Lung (tissue), 12 donors: ENCODE measurements around the gene LIMS2. TPM values are rescaled to one million over a fixed set of nuclear protein-coding genes. Genes with fewer than 3 reads are reported as not detected.
A peak's percentile ranks its signal among the peaks of the same experiment; 100 is the strongest.

Experiments
- ATAC-seq: fragments of 200-7000 bp; cut with Tn5 transposase; one replicate; pipeline ENCODE4 v1.9.1; 2020; ENCODE audit warnings: moderate number of reproducible peaks; ENCODE audit not compliant: insufficient read depth, low FRiP score
- DNase-seq, 3 donors: peaks; one replicate each; pipeline ENCODE4 v3.0.0-alpha.2; 2013 to 2017
- H3K27ac ChIP-seq, 2 donors: one replicate each; pipeline ENCODE4 v1.5.1; 2013; ENCODE audit warnings: mild to moderate bottlenecking in 2 of 2, moderate library complexity in 2 of 2, control low read depth in 1 of 2, inconsistent platforms in 1 of 2, low read depth in 1 of 2, low read length in 1 of 2
- H3K27me3 ChIP-seq, 3 donors: one replicate each; pipeline ENCODE4 v1.5.1; 2013; ENCODE audit warnings: low read length in 2 of 3; ENCODE audit not compliant: control insufficient read depth in 3 of 3, insufficient read depth in 3 of 3
- H3K36me3 ChIP-seq, 4 donors: one replicate each; pipeline ENCODE4 v1.5.1; 2013; ENCODE audit warnings: low read length in 4 of 4, mild to moderate bottlenecking in 1 of 4, moderate library complexity in 1 of 4; ENCODE audit not compliant: control insufficient read depth in 4 of 4, insufficient read depth in 4 of 4
- H3K4me1 ChIP-seq, 5 donors: one replicate each; pipeline ENCODE4 v1.5.1; 2013; ENCODE audit warnings: low read length in 5 of 5, mild to moderate bottlenecking in 2 of 5, moderate library complexity in 1 of 5; ENCODE audit not compliant: control insufficient read depth in 5 of 5, insufficient read depth in 5 of 5
- H3K4me3 ChIP-seq: one replicate; pipeline ENCODE4 v1.5.1; 2013; ENCODE audit warnings: mild to moderate bottlenecking, control low read depth, moderate library complexity
- H3K9ac ChIP-seq, 2 donors: one replicate each; pipeline ENCODE4 v1.5.1; 2013; ENCODE audit warnings: low read length in 2 of 2, control low read depth in 1 of 2; ENCODE audit not compliant: insufficient read depth in 1 of 2
- H3K9me3 ChIP-seq, 4 donors: one replicate each; pipeline ENCODE4 v1.5.1; 2013; ENCODE audit warnings: low read length in 3 of 4, mild to moderate bottlenecking in 1 of 4, moderate library complexity in 1 of 4; ENCODE audit not compliant: control insufficient read depth in 4 of 4, insufficient read depth in 3 of 4
- WGBS, 2 donors: extraction: QIAGEN DNeasy Blood & Tissue Kit; methylation state at CpG; one replicate each; pipeline ENCODE4 v1.1.7; 2013; 5-methylcytosine and 5-hydroxymethylcytosine counted together
- polyA plus RNA-seq, 2 donors: library from polyadenylated mRNA; stranded (reverse); fragments of 200-250 nt; gene quantifications; one replicate each; pipeline ENCODE4 v1.2.1, GENCODE V29; 2013
- total RNA-seq, 2 donors: library from RNA; depleted of rRNA in 1 of 2; stranded (reverse); fragments of >200 nt in 1 of 2; gene quantifications; one replicate each; pipeline ENCODE4 v1.2.1, GENCODE V29; 2014 to 2021
- TF ChIP-seq, protein P1 (sequence below): IDR thresholded peaks from 2 replicates; pipeline ENCODE4 v1.5.1; 2012; ENCODE audit warnings: mild to moderate bottlenecking; ENCODE audit errors: control extremely low read depth, extremely low read depth
- donor health status: control.
- donor health status: control.
- donor health status: Bipolar disorder and iron deficiency.
- donor health status: healthy.
- donor health status: DM: yes; HTN: yes; CAD: no.

LIMS2 gene
- total and polyA plus RNA-seq, 4 donors, result 22.2 to 138 (median 80.4) TPM

DNA sequence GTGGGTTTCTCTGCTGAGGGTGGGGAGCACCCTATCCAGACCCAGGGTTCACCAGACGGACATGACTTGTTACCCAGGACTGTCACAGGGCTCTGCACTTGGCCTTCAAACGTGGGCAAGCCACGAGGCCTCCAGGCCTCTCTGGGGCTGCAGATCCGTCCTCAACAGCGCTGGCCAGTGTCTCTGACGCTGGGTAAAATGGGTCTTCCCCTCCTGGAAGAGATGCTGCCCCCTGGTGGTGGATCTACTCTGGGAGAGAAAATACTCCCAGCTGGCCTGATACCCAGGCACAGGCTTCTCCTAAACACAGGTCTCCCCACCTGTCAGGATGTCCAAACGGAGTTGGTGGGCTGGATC lies 25.7 kb downstream of the LIMS2 start:
- ATAC-seq (peak; percentile 79), DNase-seq (peak; percentile 79 to 84 (median 81))
- TF ChIP-seq, protein P1, sequence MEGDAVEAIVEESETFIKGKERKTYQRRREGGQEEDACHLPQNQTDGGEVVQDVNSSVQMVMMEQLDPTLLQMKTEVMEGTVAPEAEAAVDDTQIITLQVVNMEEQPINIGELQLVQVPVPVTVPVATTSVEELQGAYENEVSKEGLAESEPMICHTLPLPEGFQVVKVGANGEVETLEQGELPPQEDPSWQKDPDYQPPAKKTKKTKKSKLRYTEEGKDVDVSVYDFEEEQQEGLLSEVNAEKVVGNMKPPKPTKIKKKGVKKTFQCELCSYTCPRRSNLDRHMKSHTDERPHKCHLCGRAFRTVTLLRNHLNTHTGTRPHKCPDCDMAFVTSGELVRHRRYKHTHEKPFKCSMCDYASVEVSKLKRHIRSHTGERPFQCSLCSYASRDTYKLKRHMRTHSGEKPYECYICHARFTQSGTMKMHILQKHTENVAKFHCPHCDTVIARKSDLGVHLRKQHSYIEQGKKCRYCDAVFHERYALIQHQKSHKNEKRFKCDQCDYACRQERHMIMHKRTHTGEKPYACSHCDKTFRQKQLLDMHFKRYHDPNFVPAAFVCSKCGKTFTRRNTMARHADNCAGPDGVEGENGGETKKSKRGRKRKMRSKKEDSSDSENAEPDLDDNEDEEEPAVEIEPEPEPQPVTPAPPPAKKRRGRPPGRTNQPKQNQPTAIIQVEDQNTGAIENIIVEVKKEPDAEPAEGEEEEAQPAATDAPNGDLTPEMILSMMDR, result peak; percentile 60
- 9 to 10% methylated on average over 7 of the region's 7 CpGs for WGBS, 2 donors
- peaks cover 0 to 18% (median 0%) of the 10 kb centered on the region in 4 donors for H3K36me3 ChIP-seq
- no peaks in the 10 kb centered on the region for H3K9me3 ChIP-seq
- no peak overlapping the region for H3K9ac ChIP-seq
- no peaks in the 10 kb centered on the region for H3K27me3 ChIP-seq
- no peak overlapping the region for H3K4me3 ChIP-seq
- H3K27ac ChIP-seq, result peak overlapping the region; percentile 34 to 70
- H3K4me1 ChIP-seq, result peaks cover 0 to 40% (median 10%) of the 10 kb centered on the region in 5 donors

DNA sequence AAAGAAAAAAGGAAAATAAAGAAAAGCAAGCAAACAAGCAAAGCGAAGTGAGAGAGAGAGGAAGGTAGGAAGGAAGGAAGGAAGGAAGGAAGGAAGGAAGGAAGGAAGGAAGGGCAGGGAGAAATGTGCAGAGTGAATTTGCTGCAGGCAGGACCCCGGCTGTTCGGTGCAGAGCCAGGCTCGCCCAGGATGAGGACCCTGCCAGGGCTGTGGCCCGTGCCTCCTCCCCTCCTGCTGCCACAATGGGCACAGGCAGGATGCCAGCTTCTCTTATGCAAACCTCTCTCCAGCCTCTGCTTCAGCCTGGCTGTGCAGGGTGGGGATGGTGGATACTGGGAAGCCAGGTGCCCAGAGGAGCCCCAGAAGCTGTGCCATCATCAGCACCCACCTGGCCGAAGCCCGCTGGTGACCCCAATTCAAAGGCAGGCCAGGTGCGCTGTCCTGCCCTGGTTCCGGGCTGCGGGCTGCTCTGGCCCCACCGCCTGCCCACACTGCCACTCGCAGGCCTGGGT lies 26.2 kb downstream of the LIMS2 start:
- Histone ChIP-seq H3K4me3 (no peak overlapping the region), H3K4me1 (peaks cover 0 to 43% (median 10%) of the 10 kb centered on the region in 5 donors), H3K9me3 (no peaks in the 10 kb centered on the region), H3K27me3 (no peaks in the 10 kb centered on the region), H3K27ac (peak overlapping the region; percentile 34 to 70), H3K9ac (no peak overlapping the region), H3K36me3 (peaks cover 0 to 14% (median 0%) of the 10 kb centered on the region in 4 donors)
- WGBS, 2 donors, result 58 to 64% methylated on average over 12 of the region's 12 CpGs
- TF ChIP-seq, protein P1, result no peak
- DNase-seq, result no peak
- ATAC-seq, result no peak

DNA sequence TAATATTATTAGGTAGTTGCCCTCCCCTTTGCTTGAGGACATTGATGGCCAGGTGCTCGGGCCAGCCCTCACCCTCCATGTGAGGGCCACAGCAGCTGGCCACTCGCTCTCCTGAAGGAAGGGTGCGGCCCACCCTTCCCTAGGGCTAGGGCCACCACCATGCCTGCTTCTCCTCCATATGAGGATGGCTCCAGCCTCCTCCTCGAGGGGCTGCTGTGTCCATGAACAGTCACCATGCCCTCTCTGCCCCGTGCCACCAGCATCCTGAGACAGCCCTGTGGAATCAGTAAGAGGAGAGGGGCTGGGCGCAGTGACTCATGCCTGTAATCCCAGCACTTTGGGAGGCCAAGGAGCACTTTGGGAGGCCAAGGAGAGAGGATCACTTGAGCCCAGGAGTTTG lies 27.0 kb downstream of the LIMS2 start:
- no peak overlapping the region for H3K4me3 ChIP-seq
- no peaks in the 10 kb centered on the region for H3K27me3 ChIP-seq
- WGBS, 2 donors, result 85 to 88% methylated on average over 6 of the region's 6 CpGs
- peak overlapping the region in 1 of 2 donors; percentile 5 for H3K27ac ChIP-seq
- no peak overlapping the region for H3K9ac ChIP-seq
- H3K9me3 ChIP-seq, result no peaks in the 10 kb centered on the region
- peaks cover 0 to 45% (median 10%) of the 10 kb centered on the region in 5 donors for H3K4me1 ChIP-seq
- H3K36me3 ChIP-seq, result peaks cover 0 to 11% (median 0%) of the 10 kb centered on the region in 4 donors
- TF ChIP-seq, protein P1, result no peak
- DNase-seq, result no peak
- ATAC-seq, result no peak
